ENCODE data around the gene CDC42BPB. TPM values are rescaled to one million over a fixed set of nuclear protein-coding genes. Genes with fewer than 3 reads are reported as not detected.
A peak's percentile ranks its signal among the peaks of the same experiment; 100 is the strongest.

The CDC42BPB gene
- polyA plus RNA-seq, 1 of the 3 experiments (the other 2 are of a cell fraction): 61.6 TPM

GRCh38 chr14:102909911-102910310, 147.4 kb downstream of the CDC42BPB start:
- H2AFZ ChIP-seq (ENCODE audit: low read depth): no peak overlapping the region
- H3F3A ChIP-seq (replicated peaks; ENCODE audit: insufficient read depth): peaks cover 5% of the 10 kb centered on the region
- 95% methylated on average over 8 of the region's 10 CpGs for WGBS (ENCODE audit: low lambda C conversion rate)
- peaks cover 13 to 19% of the 10 kb centered on the region in 2 experiments for H3K36me3 ChIP-seq (replicated peaks in 1 of 2; ENCODE audit: control insufficient read depth in 1 of 2, insufficient read depth in 2 of 2, low read length in 1 of 2)
- no peak overlapping the region for H3K9ac ChIP-seq
- no peak overlapping the region for H3K4me2 ChIP-seq
- H3K4me1 ChIP-seq (ENCODE audit: control insufficient read depth in 1 of 2, insufficient read depth in 2 of 2, low read depth in 1 of 2, low read length in 1 of 2): no peaks in the 10 kb centered on the region
- ChIA-PET POLR2A (no interaction called here), CTCF (no interaction called here)
- no peak overlapping the region for H3K27ac ChIP-seq (ENCODE audit: low read depth in 2 of 2, low read length in 1 of 2)
- no peak overlapping the region for H3K4me3 ChIP-seq (ENCODE audit: low read depth in 2 of 2, low read length in 1 of 2)
- H3K9me3 ChIP-seq: no peaks in the 10 kb centered on the region
- H3K79me2 ChIP-seq (ENCODE audit: insufficient read depth): no peaks in the 10 kb centered on the region
- H4K20me1 ChIP-seq (ENCODE audit: insufficient read depth): no peaks in the 10 kb centered on the region
- H3K9me2 ChIP-seq: no peaks in the 10 kb centered on the region
- peak; percentile 39 for DNase-seq
- TF ChIP-seq IRF3 (IDR thresholded peaks at IDR 0.05; ENCODE audit: low read depth, low read length) (no peak), ELF1 (IDR thresholded peaks at IDR 0.05) (no peak), YY1 (IDR thresholded peaks at IDR 0.05; ENCODE audit: low read depth) (no peak), RAD21 (IDR thresholded peaks at IDR 0.05; ENCODE audit: low read length) (no peak), FOXJ3 (CRISPR knock-in tag; IDR thresholded peaks at IDR 0.05) (no peak), GATA2 (CRISPR knock-in tag; IDR thresholded peaks at IDR 0.05) (no peak), TEAD4 (IDR thresholded peaks at IDR 0.05; ENCODE audit: borderline replicate concordance, insufficient read depth) (no peak), RCOR1 (IDR thresholded peaks at IDR 0.05; ENCODE audit: low read length) (no peak), MEF2A (IDR thresholded peaks at IDR 0.05; ENCODE audit: borderline replicate concordance, low read depth) (no peak), RXRA (IDR thresholded peaks at IDR 0.05; ENCODE audit: borderline replicate concordance, low read depth) (no peak), FOXM1 (IDR thresholded peaks at IDR 0.05; ENCODE audit: low read depth) (no peak), NFIC (IDR thresholded peaks at IDR 0.05; ENCODE audit: borderline replicate concordance) (no peak), ZBTB33 (IDR thresholded peaks at IDR 0.05; ENCODE audit: borderline replicate concordance, low read depth) (no peak), USF2 (IDR thresholded peaks at IDR 0.05; ENCODE audit: borderline replicate concordance, low read depth, low read length) (no peak), MXI1 (IDR thresholded peaks at IDR 0.05; ENCODE audit: low read depth, low read length) (no peak), TCF12 (IDR thresholded peaks at IDR 0.05) (no peak), MAX (IDR thresholded peaks at IDR 0.05; ENCODE audit: low read depth) (no peak), CTCF (IDR thresholded peaks at IDR 0.05) (no peak)
- H3K27me3 ChIP-seq (ENCODE audit: insufficient read depth): no peaks in the 10 kb centered on the region
